ENCODE measurements around the gene RSPH4A.

Gene RSPH4A

GRCh38 chr6:116575227-116575626, 41.1 kb upstream of the RSPH4A start:
- H3K4me1 ChIP-seq (ENCODE audit: insufficient read depth, low read length, severe bottlenecking) = peaks cover 18% of the 10 kb centered on the region
- no peaks in the 10 kb centered on the region for H3K9me3 ChIP-seq (ENCODE audit: low read length)
- no peaks in the 10 kb centered on the region for H3K9me2 ChIP-seq (ENCODE audit: low read depth, low read length)
- no peaks in the 10 kb centered on the region for H4K20me1 ChIP-seq (ENCODE audit: insufficient read depth, low read length)
- H3K79me2 ChIP-seq (ENCODE audit: insufficient read depth, low read length) = peaks cover 35% of the 10 kb centered on the region
- H2AFZ ChIP-seq (ENCODE audit: low read length) = no peak overlapping the region
- H3F3A ChIP-seq (ENCODE audit: insufficient read depth, low read length) = no peaks in the 10 kb centered on the region
- H3K4me3 ChIP-seq (ENCODE audit: low read depth, low read length, poor library complexity, severe bottlenecking) = no peak overlapping the region
- TF ChIP-seq EZH2 (IDR thresholded peaks at IDR 0.05; ENCODE audit: borderline replicate concordance, low read length) = no peak
- no peak for TF ChIP-seq CTCF (IDR thresholded peaks at IDR 0.05; ENCODE audit: low read length)
- H3K27me3 ChIP-seq (ENCODE audit: insufficient read depth, low read length) = no peaks in the 10 kb centered on the region
- no peak overlapping the region for H3K4me2 ChIP-seq (ENCODE audit: low read length)
- H3K27ac ChIP-seq (ENCODE audit: low read depth, low read length, poor library complexity, severe bottlenecking) = no peak overlapping the region
- H3K36me3 ChIP-seq (ENCODE audit: insufficient read depth, low read length) = peaks cover 44% of the 10 kb centered on the region
- H3K9ac ChIP-seq (ENCODE audit: low read length) = no peak overlapping the region

GRCh38 chr6:116577486-116577885, 38.8 kb upstream of the RSPH4A start:
- Histone ChIP-seq H3F3A (ENCODE audit: insufficient read depth, low read length) (no peaks in the 10 kb centered on the region), H3K4me2 (ENCODE audit: low read length) (no peak overlapping the region), H2AFZ (ENCODE audit: low read length) (no peak overlapping the region), H3K36me3 (ENCODE audit: insufficient read depth, low read length) (peaks cover 55% of the 10 kb centered on the region), H3K9me3 (ENCODE audit: low read length) (no peaks in the 10 kb centered on the region), H4K20me1 (ENCODE audit: insufficient read depth, low read length) (0 out of 2 replicates have a peak, but pooled peaks cover 2% of the 10 kb centered on the region), H3K27ac (ENCODE audit: low read depth, low read length, poor library complexity, severe bottlenecking) (no peak overlapping the region), H3K9ac (ENCODE audit: low read length) (no peak overlapping the region), H3K9me2 (ENCODE audit: low read depth, low read length) (no peaks in the 10 kb centered on the region), H3K4me3 (ENCODE audit: low read depth, low read length, poor library complexity, severe bottlenecking) (no peak overlapping the region), H3K79me2 (ENCODE audit: insufficient read depth, low read length) (peaks cover 25% of the 10 kb centered on the region), H3K4me1 (ENCODE audit: insufficient read depth, low read length, severe bottlenecking) (peaks cover 12% of the 10 kb centered on the region), H3K27me3 (ENCODE audit: insufficient read depth, low read length) (no peaks in the 10 kb centered on the region)
- TF ChIP-seq CTCF (IDR thresholded peaks at IDR 0.05; ENCODE audit: low read length) = no peak
- no peak for TF ChIP-seq EZH2 (IDR thresholded peaks at IDR 0.05; ENCODE audit: borderline replicate concordance, low read length)

GRCh38 chr6:116578335-116578734, 37.9 kb upstream of the RSPH4A start:
- H3K4me3 ChIP-seq (ENCODE audit: low read depth, low read length, poor library complexity, severe bottlenecking) = no peak overlapping the region
- H3K9me2 ChIP-seq (ENCODE audit: low read depth, low read length) = no peaks in the 10 kb centered on the region
- H3K4me2 ChIP-seq (ENCODE audit: low read length) = no peak overlapping the region
- 0 out of 2 replicates have a peak, but pooled peaks cover 2% of the 10 kb centered on the region for H4K20me1 ChIP-seq (ENCODE audit: insufficient read depth, low read length)
- H3K27me3 ChIP-seq (ENCODE audit: insufficient read depth, low read length) = no peaks in the 10 kb centered on the region
- H3F3A ChIP-seq (ENCODE audit: insufficient read depth, low read length) = no peaks in the 10 kb centered on the region; the same call in 1 of the 2 replicates
- H3K9me3 ChIP-seq (ENCODE audit: low read length) = no peaks in the 10 kb centered on the region
- H3K36me3 ChIP-seq (ENCODE audit: insufficient read depth, low read length) = peaks cover 55% of the 10 kb centered on the region
- no peak overlapping the region for H3K9ac ChIP-seq (ENCODE audit: low read length)
- no peak overlapping the region for H2AFZ ChIP-seq (ENCODE audit: low read length)
- TF ChIP-seq EZH2 (IDR thresholded peaks at IDR 0.05; ENCODE audit: borderline replicate concordance, low read length) (no peak), CTCF (IDR thresholded peaks at IDR 0.05; ENCODE audit: low read length) (no peak)
- no peak overlapping the region for H3K27ac ChIP-seq (ENCODE audit: low read depth, low read length, poor library complexity, severe bottlenecking)
- peaks cover 17% of the 10 kb centered on the region for H3K79me2 ChIP-seq (ENCODE audit: insufficient read depth, low read length)
- H3K4me1 ChIP-seq (ENCODE audit: insufficient read depth, low read length, severe bottlenecking) = peaks cover 4% of the 10 kb centered on the region

Data from OCI-LY1 (cell line).